AG04449 (cell line): ENCODE results near the gene KRT77.

Source experiments
- CTCF ChIA-PET: fragments of 350-600 bp; formaldehyde crosslinking; extraction: SDS; loops from one replicate; lab custom pipeline; 2021; ENCODE audit warnings: antibody characterized with exemption; lab: Yijun Ruan, JAX
- POLR2A ChIA-PET: fragments of 400-600, 350-600 bp; formaldehyde crosslinking; extraction: SDS; loops from one replicate; lab custom pipeline; 2020; ENCODE audit warnings: antibody characterized with exemption, inconsistent platforms; lab: Yijun Ruan, JAX
- DNase-seq: peaks from one replicate; pipeline ENCODE4 v3.0.0-alpha.2; 2010; ENCODE audit warnings: low read depth, low spot score
- H3K4me3 ChIP-seq: 2 replicates; pipeline ENCODE4 v1.5.1; 2011; ENCODE audit warnings: low read depth, mild to moderate bottlenecking, control low read depth, low read length
- TF ChIP-seq, protein P1 (sequence below): IDR thresholded peaks from one replicate; pipeline ENCODE4 v1.5.1; 2011; ENCODE audit warnings: mild to moderate bottlenecking, moderate library complexity, low read length, control low read depth, inconsistent platforms; ENCODE audit not compliant: insufficient read depth; ENCODE audit errors: missing control alignments

Gene KRT77

GRCh38 chr12:52727037-52727436 lies 23.7 kb upstream of the KRT77 start:
- TF ChIP-seq, protein P1, sequence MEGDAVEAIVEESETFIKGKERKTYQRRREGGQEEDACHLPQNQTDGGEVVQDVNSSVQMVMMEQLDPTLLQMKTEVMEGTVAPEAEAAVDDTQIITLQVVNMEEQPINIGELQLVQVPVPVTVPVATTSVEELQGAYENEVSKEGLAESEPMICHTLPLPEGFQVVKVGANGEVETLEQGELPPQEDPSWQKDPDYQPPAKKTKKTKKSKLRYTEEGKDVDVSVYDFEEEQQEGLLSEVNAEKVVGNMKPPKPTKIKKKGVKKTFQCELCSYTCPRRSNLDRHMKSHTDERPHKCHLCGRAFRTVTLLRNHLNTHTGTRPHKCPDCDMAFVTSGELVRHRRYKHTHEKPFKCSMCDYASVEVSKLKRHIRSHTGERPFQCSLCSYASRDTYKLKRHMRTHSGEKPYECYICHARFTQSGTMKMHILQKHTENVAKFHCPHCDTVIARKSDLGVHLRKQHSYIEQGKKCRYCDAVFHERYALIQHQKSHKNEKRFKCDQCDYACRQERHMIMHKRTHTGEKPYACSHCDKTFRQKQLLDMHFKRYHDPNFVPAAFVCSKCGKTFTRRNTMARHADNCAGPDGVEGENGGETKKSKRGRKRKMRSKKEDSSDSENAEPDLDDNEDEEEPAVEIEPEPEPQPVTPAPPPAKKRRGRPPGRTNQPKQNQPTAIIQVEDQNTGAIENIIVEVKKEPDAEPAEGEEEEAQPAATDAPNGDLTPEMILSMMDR, result no peak
- ChIA-PET CTCF (no interaction called here), POLR2A (no interaction called here)

GRCh38 chr12:52726451-52726850 lies 23.1 kb upstream of the KRT77 start:
- H3K4me3 ChIP-seq, result no peak overlapping the region
- ChIA-PET POLR2A (no interaction called here), CTCF (no interaction called here)
- no peak for DNase-seq
- TF ChIP-seq, protein P1, result no peak

More at GRCh38 chr12:52727037-52727436, 23.7 kb upstream of the KRT77 start:
- H3K4me3 ChIP-seq, result no peak overlapping the region
- no peak for DNase-seq

DNA sequence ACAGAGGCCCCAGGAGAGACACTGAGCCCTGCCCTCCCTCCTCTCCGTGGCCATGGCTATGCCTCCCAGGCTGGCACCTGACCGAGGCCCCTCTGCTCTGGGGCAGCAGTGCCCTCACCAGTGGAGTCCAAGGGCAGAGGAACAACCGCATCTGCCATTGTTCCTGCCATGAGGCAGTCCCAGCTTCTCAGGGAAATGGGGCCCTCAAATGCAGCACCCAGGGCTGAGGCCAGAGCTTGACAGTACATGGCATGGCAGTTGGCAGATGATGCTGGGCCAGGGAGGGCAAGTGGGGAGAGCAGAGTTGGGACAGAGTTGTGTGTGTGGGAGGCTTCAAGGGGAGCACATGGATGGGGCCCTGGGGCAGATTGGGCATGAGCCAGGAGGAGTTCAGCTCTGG lies 21.1 kb upstream of the KRT77 start:
- ChIA-PET CTCF (interaction anchor here (1.7 kb wide), 1 partner anchor 147 kb away, joined by 5 read pairs; no protein-coding TSS in a partner anchor), POLR2A (no interaction called here)
- DNase-seq, result no peak
- TF ChIP-seq, protein P1, result no peak
- no peak overlapping the region for H3K4me3 ChIP-seq

DNA sequence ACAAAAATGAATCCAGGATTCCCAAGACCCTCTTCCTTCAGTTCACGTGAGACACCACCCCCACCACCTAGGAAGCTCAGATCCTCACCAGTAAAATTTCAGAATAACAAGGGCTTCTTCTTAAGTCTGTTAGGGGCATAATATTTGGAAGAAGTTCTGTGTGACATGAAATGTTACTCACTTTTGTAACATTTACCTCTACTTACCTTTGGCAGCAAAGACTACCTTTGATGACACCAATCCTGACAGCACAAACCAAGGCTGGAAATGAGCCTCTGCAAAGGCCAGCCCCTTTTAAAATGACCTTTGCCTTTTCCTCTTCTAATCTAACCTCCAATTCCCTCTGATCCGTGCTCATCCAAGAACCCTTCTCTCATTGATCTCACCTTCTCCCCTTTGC lies 19.4 kb upstream of the KRT77 start:
- ChIA-PET POLR2A (no interaction called here), CTCF (no interaction called here)
- no peak overlapping the region for H3K4me3 ChIP-seq
- TF ChIP-seq, protein P1, result no peak
- no peak for DNase-seq

GRCh38 chr12:52721838-52722470 lies 18.6 kb upstream of the KRT77 start:
- TF ChIP-seq, protein P1, result no peak
- H3K4me3 ChIP-seq, result no peak overlapping the region
- CTCF ChIA-PET, result no interaction called here

DNA sequence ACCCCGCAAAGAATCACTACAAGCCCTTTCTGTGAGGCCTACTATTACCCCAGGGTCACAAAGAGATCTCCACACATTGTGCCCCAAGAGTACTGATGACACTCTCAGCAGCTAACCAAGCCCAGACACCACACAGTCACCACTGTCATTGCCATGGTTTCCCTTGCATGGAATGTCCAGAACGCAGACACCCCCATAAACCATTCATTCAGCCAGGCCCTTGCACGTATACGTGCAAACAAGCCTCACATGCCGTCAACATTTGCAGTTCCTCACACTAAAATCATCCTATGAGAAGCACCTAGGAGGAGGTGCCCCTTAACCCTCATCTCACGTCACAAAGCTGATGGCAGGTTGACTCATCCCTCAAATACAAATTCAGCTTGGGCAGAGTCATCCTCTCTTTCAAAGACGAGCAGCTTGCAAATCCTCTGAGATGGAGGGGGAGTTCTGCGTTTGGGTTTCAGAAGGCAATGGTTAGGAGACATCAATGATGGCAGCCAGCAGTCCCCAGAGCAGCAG lies 17.1 kb upstream of the KRT77 start:
- TF ChIP-seq, protein P1, result no peak
- CTCF ChIA-PET, result no interaction called here
- no peak overlapping the region for H3K4me3 ChIP-seq
- no peak for DNase-seq
- POLR2A ChIA-PET, result no interaction called here

More at GRCh38 chr12:52721838-52722470, 18.6 kb upstream of the KRT77 start:
- no peak for DNase-seq
- POLR2A ChIA-PET, result no interaction called here
